HL-60/S4 treated with retinoic acid at 250 ng/mL for 4 days and 3 days (cell line): ENCODE results near the gene GNG3.

Source experiments
- in situ Hi-C: fragments of 300-500 bp; cut with MboI; formaldehyde crosslinking; loops from 2 replicates; pipeline ENCODE4 v1.7.0; 2022; ENCODE audit warnings: low sequenced_read_pairs

Gene GNG3

DNA sequence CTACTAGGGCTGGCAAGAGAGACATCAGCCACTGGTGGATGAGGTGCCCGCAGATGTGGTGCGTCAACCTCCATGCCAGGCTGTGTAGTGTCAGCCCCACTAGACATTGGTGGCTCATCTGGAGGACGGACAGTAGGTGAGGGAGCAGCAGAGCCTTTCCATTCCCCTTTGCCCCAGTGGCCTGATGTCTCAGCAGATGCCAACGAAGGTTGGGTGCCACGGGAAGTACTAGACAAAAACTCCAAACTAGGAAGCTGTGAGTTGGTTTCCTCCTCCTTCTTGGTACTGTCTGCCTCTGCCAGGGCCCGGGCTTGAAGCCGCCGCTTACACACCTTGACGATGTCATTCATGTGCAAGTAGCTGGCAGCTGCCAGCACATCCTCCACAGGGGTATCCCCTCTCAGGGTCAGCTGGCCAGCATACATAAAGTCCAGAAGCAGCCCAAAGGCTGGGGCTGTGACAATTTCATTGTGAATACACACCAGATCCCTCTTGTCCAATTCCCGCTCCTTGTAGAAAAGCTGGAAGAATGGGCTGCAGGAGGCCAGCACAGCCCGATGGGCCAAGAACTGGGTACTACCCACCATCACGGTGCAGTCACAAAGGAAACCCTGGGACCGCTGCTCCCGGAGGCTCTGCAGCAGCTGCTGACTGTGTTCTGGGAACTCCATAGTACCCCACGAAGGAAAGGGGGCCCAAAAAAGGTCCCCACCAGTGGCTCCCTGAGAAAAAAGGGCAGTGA is 45.7 kb downstream of the GNG3 start:
- in situ Hi-C loops: no loop called here

DNA sequence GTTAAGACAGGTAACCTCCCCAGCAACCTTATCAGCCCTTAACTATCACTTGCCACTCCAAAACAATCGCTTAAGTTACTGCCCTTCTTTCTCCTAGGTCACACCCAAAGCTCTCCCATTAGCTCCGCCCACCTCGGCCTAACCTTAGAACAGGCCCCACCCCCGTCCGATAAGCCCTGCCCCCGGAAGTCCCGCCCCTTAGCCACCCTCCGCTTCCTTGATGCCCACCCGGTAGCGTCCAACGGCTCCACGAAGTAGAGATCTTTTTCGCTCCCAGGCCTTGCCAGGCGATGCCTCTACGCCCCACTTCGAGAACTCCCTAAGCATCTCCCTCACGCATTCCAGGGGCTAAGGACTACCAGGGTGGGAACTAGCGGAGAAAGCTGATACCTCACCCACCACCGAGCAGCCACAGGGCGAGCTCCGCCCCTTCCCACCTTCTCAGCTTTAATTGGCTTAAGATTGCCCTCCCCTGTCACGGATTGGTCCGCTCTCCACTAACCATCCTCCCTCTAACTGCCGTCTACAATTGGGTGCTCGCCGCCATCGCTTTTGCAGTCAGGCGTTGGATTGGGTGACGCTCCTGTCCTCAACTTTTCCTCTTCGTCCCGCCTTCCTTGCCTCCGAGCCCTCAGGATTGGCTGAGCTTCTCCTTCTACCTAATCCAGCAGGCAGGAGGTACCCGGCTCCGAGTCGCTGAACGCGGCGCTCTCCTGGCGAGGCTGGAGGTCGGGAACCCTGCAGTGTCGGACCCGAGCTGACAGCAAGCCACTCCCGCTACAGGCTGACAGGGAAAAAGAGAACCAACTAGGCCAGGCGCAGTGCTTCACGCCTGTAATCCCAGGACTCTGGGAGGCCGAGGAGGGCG is 46.5 kb downstream of the GNG3 start, which contains the start of gene ZBTB3:
ZBTB3 (minus strand) TSS at position 425 of the 868 bp plus-strand sequence. CDS start 496 bp downstream, outside the sequence.
- in situ Hi-C loops: no loop called here

GRCh38 chr11:62755086-62755615 is 47.7 kb downstream of the GNG3 start:
- in situ Hi-C loops: no loop called here

GRCh38 chr11:62757846-62758788 is 50.6 kb downstream of the GNG3 start:
- in situ Hi-C loops: no loop called here
